ENCODE results near the gene TRPM8.

DNA sequence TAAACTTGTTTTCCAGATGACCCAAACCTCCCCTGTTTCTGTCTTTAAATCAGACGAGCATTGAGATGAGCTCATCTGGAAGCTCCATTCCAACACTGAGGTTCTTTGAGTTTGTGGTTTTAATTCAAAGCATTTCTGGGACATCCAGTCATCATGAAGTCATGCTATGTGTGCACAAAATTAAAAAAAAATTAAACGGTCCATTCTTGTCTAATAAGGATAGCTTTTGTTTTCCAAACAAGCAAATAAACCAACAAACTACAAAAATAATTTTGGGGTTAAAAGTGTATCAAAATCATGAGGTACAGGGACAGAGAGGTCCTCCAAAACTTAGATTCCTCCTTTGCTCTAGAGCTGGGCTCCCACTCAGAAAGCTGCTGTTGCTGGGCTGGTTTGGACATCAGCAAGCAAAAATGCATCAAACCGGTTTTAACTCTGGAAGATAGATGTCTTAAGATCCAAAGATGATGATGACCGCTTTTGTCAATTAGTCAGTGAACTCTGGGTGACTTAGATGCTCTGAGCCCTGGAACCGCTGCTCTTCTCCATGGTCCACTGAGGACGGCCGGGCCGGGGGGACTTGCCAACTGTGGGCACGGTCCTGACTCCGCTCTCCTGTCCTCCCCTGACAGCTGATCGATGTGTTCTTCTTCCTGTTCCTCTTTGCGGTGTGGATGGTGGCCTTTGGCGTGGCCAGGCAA lies 65.4 kb downstream of the TRPM8 start:
- TF ChIP-seq, protein P1, sequence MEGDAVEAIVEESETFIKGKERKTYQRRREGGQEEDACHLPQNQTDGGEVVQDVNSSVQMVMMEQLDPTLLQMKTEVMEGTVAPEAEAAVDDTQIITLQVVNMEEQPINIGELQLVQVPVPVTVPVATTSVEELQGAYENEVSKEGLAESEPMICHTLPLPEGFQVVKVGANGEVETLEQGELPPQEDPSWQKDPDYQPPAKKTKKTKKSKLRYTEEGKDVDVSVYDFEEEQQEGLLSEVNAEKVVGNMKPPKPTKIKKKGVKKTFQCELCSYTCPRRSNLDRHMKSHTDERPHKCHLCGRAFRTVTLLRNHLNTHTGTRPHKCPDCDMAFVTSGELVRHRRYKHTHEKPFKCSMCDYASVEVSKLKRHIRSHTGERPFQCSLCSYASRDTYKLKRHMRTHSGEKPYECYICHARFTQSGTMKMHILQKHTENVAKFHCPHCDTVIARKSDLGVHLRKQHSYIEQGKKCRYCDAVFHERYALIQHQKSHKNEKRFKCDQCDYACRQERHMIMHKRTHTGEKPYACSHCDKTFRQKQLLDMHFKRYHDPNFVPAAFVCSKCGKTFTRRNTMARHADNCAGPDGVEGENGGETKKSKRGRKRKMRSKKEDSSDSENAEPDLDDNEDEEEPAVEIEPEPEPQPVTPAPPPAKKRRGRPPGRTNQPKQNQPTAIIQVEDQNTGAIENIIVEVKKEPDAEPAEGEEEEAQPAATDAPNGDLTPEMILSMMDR (IDR thresholded peaks at IDR 0.05; ENCODE audit: low read depth, low read length), result no peak
- TF ChIP-seq POLR2A (IDR thresholded peaks at IDR 0.05; ENCODE audit: extremely low read depth, insufficient read length), result no peak
- TF ChIP-seq, protein P2, sequence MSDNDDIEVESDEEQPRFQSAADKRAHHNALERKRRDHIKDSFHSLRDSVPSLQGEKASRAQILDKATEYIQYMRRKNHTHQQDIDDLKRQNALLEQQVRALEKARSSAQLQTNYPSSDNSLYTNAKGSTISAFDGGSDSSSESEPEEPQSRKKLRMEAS (IDR thresholded peaks at IDR 0.05; ENCODE audit: low read depth, low read length), result no peak
- TF ChIP-seq MYC (IDR thresholded peaks at IDR 0.05; ENCODE audit: low read depth, low read length), result no peak

Measured in NB4 (cell line).